Measurements from ENCODE around the gene C21orf91.
A peak's percentile ranks its signal among the peaks of the same experiment; 100 is the strongest.

The C21orf91 gene

DNA sequence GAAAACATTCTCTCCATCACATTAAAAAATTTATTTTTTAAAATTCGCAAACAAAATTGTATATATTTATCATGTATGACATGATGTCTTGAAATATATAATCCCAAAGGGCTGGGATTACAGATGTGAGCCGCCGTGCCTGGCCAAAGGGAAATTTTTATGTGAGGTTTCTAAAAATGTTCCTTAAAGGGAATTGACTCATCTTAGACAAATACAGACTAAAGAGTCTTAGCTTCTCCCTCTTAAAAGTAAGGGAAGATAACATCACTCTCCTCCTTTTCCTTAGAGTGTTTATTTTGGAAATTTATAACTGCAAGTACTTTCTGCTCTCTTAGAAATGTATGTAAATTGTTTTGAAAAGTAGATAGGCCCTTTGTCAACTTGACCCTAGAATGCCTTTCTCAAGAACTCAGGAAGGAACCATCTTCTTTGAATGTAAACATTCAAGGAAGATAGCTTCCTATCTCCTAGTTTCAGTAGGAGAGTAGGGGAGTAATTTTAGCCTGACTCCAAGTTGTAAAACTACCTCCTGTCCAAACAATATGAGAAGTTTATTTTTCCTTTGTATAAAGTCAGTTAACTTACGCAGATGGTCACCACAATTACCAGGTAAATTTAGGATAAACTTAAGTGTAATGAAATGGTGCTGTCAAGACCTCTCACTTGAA lies 59.5 kb downstream of the C21orf91 start:
- DNase-seq (ENCODE audit: low read depth, low spot score), result peak; percentile 17
- no peak overlapping the region for H3K4me3 ChIP-seq (ENCODE audit: low read depth, low read length)
- TF ChIP-seq, protein P1, sequence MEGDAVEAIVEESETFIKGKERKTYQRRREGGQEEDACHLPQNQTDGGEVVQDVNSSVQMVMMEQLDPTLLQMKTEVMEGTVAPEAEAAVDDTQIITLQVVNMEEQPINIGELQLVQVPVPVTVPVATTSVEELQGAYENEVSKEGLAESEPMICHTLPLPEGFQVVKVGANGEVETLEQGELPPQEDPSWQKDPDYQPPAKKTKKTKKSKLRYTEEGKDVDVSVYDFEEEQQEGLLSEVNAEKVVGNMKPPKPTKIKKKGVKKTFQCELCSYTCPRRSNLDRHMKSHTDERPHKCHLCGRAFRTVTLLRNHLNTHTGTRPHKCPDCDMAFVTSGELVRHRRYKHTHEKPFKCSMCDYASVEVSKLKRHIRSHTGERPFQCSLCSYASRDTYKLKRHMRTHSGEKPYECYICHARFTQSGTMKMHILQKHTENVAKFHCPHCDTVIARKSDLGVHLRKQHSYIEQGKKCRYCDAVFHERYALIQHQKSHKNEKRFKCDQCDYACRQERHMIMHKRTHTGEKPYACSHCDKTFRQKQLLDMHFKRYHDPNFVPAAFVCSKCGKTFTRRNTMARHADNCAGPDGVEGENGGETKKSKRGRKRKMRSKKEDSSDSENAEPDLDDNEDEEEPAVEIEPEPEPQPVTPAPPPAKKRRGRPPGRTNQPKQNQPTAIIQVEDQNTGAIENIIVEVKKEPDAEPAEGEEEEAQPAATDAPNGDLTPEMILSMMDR (IDR thresholded peaks at IDR 0.05; ENCODE audit: low read depth, low read length), result no peak
- in situ Hi-C loops (cut with HindIII; ENCODE audit: low sequenced_read_pairs), result no loop called here

DNA sequence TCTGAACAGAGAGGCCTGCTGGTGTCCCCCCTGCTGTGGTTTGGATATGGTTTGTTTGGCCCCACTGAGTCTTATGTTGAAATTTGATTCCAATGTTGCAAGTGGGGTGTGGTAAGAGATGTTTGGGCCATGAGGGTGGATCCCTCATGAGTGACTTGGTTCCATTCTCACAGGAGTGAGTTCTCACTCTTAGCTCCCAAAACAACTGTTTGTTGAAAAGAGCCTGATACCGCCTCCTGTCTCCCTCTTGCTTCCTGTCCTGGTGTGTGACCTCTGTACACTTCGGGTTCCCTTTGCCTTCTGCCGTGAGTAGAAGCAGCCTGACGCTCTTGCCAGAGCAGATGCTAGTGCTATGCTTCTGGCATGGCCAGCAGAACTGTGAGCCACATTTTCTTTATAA lies 60.5 kb downstream of the C21orf91 start:
- peak; percentile 9 for DNase-seq (ENCODE audit: low read depth, low spot score)
- no peak overlapping the region for H3K4me3 ChIP-seq (ENCODE audit: low read depth, low read length)
- TF ChIP-seq, protein P1 (IDR thresholded peaks at IDR 0.05; ENCODE audit: low read depth, low read length), result no peak
- in situ Hi-C loops (cut with HindIII; ENCODE audit: low sequenced_read_pairs), result no loop called here

DNA sequence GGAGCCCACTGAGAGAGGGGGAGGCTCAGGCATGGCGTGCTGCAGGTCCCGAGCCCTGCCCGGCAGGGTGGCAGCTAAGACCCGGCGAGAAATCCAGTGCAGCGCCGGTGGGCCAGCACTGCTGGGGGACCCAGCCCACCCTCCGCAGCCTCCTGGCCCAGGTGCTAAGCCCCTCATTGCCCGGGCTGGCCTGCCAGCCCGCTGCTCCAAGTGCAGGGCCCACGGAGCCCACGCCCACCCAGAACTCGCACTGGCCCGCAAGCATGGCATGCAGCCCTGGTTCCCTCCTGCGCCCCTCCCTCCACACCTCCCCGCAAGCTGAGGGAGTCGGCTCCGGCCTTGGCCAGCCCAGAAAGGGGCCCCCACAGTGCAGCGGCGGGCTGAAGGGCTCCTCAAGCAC lies 61.5 kb downstream of the C21orf91 start:
- TF ChIP-seq, protein P1 (IDR thresholded peaks at IDR 0.05; ENCODE audit: low read depth, low read length), result no peak
- in situ Hi-C loops (cut with HindIII; ENCODE audit: low sequenced_read_pairs), result no loop called here
- H3K4me3 ChIP-seq (ENCODE audit: low read depth, low read length), result no peak overlapping the region
- DNase-seq (ENCODE audit: low read depth, low spot score), result no peak

DNA sequence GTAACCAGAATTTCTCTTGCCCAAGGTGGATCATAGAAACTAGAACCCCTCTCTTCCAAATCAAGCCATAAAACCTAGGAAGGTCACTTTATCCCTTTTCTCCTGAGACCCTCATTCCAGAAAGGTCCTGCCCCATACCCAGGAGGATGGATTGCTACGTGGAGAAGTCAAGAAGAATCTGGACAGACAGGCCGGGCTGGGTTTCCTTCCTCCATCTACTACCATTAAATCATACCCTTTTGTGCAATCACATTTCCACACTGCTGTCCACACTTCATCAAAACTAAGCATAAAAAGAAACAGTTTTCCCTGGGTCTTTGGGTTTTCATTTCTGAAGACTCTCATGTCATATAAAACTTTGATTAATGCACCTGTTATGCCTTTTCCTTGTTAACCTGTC lies 65.4 kb downstream of the C21orf91 start:
- no peak overlapping the region for H3K4me3 ChIP-seq (ENCODE audit: low read depth, low read length)
- in situ Hi-C loops (cut with HindIII; ENCODE audit: low sequenced_read_pairs), result no loop called here
- DNase-seq (ENCODE audit: low read depth, low spot score), result no peak
- TF ChIP-seq, protein P1 (IDR thresholded peaks at IDR 0.05; ENCODE audit: low read depth, low read length), result no peak

DNA sequence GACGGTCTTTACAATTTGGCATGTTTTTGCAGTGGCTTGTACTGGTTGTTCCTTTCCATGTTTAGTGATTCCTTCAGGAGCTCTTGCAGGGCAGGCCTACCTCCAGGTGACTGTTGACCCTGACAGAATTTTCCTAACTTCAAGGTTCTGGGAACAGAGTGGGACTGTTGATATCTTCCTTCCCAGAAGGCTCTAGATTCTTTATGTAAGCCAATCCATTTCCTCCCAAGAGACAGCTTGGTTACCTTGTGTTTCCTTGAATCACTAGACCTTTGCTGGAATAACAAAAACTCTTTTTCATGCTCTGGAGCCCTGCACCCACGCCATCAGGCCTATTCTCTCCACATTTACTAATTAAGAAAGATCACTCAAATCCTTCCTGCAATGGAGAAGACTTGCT lies 67.0 kb downstream of the C21orf91 start:
- TF ChIP-seq, protein P1 (IDR thresholded peaks at IDR 0.05; ENCODE audit: low read depth, low read length), result no peak
- no peak overlapping the region for H3K4me3 ChIP-seq (ENCODE audit: low read depth, low read length)
- in situ Hi-C loops (cut with HindIII; ENCODE audit: low sequenced_read_pairs), result no loop called here
- no peak for DNase-seq (ENCODE audit: low read depth, low spot score)

DNA sequence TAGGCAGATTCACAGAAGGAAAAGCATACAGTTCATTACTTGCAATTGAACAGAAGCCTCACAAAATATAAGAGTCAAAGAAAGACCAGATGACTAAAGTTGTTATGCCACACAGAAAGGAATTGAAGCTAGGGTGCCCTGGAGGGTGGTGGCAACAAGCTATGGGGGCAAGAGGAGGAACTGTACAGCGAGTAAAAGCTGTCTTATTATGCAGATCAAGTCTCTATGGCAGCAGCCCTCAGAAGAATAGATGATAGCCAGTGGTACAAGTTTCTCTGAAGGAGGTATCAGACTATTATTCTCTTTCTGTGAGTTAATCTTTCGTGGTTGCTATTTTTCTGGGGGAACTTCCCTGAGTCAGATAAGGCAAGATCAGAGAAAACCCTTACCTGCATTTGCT lies 72.2 kb downstream of the C21orf91 start:
- no peak for DNase-seq (ENCODE audit: low read depth, low spot score)
- TF ChIP-seq, protein P1 (IDR thresholded peaks at IDR 0.05; ENCODE audit: low read depth, low read length), result no peak
- in situ Hi-C loops (cut with HindIII; ENCODE audit: low sequenced_read_pairs), result no loop called here
- no peak overlapping the region for H3K4me3 ChIP-seq (ENCODE audit: low read depth, low read length)
